GM18909 (cell line): ENCODE data around the gene BZW2.
"Not testable (repeated sequence)": the region's sequence is repeated elsewhere in the genome, so short reads cannot be mapped to it uniquely, and the experiment has no call there.

Experiments
- ATAC-seq: cut with Tn5 transposase; IDR thresholded peaks from one replicate; pipeline ENCODE4 v1.9.1; 2021; ENCODE audit warnings: mild to moderate bottlenecking; ENCODE audit not compliant: unreplicated experiment, poor library complexity

BZW2 gene

DNA sequence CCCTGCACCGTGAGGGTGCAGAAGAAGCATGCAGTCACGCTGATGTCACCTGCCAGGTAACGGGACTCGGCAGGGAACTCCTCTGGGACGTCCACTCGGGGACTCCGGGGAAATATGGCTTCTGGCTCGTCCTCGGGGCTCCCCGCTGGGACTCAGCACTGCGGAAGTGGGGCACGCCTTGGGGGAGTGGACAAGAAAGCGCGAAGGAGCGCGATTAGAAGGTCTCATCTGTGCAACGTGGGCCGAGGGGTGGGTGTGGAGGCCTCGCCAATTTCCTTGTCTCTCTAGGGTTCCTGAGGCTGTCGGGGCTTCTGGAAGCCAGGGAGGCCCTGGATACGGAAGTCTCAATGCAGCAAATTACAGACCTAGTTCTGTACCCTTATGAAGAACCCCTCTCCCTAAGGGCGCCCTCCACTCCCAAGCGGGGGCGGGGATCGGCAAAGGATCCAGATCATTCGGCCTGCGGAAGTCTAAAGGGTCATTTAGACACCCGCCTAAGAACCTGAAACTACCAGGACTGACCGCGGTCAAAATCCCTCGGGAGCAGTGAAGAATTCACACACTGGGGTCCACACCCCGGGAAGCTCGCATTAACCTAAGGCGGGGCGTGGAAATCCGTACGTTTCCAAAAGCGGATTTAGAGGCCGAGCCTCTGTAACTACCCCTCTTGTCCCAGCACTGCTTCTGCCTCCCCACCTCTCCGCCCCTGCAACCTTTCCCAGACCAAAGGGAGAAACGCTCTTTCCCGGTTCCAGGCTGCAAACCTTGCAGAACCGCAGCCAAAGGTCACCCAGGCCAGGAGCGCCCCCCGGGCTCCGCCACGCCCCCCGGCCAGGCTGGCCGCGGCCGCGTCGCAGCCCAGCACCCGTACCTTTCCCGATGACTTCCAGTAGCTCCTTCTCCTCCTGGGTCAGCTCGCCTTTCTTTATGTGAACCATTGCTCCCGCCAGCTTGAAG lies 1.1 kb upstream of the BZW2 start:
- ATAC-seq: no peak

DNA sequence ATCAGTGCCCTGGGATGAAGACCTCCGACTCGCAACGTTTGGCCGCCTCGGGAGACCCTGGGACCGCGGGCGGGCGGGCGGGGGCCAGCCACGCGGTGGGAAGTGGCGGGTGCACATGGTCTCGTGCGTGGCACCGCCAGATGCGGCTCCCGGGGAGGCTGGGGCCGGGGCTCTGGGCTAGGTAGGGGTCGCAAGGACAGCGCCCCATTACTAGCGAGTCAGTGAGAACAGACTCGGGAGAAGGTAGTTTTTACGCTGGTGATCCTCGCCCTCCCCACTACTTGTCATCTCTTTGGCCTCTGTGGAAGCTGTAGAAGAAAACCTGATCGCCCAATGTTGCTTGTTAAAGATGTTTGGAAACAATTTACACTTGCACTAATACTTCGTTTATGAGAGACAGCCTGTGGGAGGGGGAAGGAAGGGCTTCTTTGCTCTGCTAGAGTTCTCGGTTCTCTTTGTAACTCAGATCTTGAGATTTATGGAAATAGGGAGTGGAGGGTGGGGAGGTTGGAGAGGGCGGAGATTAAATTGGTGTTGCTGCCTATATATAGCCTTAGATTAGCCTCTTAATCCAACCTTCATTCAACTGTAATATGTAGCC lies 591 bp downstream of the BZW2 start:
- ATAC-seq: no peak

DNA sequence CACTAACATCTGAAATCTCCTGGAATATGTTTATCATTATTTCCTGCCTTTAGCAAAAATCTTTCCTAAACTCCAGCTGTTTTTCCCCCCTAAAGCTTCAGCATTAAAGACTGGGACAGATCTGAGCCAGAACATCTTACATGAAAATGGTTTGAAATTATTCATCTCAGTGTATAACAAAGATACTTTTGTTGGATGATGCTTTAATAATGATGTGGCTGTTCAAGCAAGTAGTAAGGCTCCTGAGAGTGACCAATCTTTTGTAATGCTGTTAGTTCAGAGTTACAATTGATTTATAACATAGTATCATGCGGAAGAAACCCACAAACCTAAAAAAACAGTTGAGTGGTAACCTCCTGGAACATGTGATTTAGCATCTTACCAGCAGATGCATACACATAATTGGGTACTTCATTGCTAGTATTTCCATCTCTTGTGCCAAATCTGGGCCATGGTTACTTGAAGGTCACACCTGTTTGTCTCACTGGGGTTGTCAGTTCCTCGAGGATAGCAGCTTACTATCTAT lies 1.5 kb downstream of the BZW2 start:
- no peak for ATAC-seq

DNA sequence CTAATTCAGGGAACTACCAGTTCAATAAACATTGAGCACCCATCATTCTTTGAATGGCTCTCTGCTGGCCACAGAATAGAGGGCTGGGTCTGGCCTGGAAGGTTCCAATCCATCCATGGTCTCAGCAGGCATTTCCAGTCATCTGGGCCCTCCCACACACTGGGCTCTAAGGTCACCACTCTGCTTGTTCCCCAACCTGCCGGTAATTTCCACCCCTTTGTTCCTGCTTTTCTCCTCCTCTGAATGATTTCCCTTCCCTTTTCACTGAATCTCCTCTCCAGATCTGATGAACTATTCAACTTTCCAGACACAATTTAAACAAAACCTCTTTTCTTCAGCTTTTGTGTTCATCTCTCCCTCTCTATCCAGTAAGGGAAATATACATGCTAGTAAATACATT lies 2.6 kb downstream of the BZW2 start:
- no peak for ATAC-seq

DNA sequence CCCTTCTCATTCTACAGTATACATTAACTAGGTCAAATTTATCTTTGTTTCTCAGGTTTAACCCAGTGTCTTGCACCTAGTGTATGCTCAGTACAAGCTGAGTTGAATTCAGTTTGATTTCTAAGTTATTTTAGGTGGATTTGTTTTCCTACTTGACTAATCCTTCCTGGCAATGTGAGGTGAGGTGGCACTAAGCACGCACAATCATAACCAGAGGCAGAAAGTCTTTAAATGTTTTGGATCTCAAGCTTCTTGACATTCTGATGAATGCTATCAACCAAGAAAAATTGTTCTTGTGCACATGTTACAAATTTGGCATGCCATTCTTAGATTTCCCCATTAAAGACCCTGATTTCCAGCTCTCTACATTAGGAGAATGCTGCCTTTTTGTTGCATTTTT lies 3.2 kb downstream of the BZW2 start:
- ATAC-seq: no peak

DNA sequence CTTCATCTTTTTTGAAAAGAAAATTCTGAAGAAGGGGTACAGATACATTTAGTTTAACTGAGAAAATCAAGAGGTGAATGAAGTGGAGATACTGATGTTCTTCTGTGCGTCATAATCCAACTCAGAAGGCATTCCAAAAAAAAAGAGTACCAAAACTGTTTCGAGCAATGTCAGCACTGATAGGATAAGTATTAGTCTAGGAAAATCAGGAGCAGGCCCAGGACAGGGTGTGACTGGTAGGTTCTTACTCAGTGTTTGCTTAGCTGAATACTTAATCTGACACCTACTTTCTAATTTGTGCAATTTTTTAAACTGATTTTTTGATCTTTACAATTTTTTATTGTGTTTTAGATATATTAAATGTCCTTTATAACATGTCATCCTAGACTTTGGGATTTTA lies 4.3 kb downstream of the BZW2 start:
- no peak for ATAC-seq

DNA sequence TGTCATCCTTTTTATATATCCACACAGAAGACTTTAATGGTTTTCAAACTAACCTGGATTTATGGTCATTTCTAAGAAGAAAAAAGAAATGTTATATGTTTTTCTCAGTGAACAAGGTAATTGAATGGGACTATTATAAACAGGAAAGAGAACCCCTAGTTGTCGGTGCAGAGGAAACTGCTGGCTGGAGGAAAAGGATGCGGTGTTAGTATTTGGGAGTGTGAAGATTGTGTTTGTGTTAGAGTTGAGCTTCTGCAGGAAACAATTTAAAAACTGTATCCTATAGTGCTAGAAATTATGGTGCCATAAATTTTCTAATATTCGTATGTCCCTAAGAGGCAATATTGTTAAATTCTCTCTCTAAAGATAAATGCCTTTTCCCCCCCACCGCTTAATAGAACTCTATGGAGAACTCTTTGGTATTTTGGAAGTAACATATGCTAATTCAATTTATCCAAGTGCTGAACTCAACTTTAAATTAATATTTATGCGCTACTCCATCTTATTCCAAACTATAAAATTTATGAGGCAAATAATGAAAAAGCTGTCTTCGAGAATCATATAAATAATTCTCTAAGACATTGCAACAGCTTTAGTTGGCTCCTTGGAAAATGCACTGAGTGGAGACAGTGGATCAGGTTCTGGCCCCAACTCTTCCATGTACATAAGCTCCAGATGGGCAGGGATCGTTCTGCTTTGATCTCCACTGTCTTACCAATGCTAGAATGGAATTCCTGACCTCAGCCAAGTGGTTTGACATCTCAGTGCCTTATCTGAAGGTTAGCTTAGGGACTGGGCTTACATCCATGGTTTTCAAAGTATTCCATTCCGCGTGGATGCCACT lies 5.6 kb downstream of the BZW2 start:
- no peak for ATAC-seq

DNA sequence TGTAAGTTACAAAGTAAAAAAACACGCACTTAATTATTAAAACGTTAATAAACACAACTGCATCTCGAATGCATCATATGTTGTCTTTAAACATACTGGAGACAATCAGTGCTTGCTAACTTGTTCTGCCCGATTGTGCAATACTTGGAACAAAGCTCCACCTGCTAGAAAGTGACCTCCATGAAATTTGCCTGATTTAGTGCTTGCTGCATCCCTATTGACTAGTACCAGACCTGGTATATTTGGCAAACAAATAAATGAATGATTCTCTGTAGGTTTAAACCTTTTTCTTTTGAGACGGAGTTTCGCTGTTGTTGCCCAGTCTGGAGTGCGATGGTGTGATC lies 6.2 kb downstream of the BZW2 start:
- ATAC-seq: no peak

DNA sequence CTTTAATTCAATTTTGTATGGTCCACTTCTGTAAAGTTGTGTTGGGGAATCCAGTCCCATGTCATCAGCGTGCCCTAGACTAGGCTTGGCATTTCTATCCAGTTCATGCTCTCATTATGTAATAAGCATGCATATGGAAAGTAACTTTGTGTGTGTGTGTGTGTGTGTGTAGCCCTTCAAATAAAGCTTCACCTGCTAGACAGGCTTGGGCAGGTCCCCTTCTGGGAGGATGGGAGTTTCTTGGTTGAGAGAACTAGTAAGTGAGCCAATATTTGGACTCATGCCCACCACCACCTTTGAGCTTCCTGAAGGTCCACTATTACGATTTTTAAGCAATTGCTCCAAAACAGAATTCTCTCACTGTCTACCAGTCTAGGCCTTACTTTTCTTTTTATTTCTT lies 6.9 kb downstream of the BZW2 start:
- no peak for ATAC-seq

DNA sequence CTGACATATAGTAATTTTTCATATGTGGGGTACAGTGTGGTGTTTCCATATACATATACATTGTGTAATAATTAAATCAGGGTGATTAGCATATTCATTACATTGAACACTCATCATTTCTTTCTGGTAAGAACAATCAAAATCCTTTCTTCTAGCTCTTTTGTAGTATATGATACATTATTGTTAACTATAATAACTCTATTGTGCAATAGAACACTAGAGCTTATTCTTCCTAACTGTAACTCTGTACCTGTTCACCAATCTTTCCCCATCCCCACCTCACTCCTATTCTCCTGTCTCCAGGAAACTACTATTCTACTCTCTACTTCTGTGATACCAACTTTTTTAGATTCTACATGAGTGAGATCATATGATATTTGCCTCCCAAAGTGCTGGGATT lies 9.4 kb downstream of the BZW2 start:
- ATAC-seq: no peak

DNA sequence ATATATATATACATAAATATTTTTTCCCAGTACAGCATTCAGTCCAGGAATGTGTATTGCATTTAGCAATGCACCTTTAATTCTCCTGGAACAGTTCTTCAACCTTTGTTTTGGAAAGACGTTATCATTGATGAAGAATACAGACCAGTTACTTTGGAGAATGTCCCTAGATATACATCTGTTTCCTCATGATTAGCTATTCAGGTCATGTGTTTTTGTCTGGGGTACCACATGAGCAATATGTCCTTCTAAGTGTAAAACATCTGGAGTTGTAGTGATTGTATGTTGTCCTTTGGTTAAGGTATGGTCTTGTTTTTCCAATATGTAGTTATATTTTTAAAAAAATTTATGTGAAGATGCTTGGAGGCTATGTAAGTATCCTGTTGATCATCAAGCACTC lies 10.2 kb downstream of the BZW2 start:
- no peak for ATAC-seq

DNA sequence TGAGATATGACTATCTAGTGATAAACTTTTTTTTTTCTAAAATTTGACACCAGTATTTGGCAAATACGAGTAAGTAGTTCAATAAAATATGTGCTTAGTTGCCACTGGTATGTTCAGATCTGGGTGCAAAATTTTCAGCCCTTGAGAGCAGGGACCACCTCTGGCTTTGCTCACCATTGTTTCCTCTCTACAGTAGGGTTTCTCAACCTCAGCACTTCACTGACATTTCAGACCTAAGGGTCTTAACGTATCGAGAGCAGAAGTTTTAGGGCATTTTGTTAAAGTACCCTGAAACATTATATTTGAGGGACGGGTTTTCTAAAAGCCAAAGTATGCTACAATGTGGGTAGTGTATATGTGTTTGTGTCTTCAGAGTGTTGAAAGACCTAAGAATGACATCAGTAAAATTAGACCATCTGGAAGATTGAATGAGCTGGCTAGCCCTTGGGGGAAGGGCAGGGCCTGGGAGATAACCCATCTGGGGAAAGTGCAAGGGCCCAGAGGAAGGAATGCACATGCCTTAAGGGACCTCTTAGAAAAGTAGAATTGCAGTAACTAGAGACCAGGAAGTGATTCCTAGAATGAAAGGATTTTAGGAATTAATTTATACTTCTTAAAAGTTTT lies 11.8 kb downstream of the BZW2 start:
- no peak for ATAC-seq

DNA sequence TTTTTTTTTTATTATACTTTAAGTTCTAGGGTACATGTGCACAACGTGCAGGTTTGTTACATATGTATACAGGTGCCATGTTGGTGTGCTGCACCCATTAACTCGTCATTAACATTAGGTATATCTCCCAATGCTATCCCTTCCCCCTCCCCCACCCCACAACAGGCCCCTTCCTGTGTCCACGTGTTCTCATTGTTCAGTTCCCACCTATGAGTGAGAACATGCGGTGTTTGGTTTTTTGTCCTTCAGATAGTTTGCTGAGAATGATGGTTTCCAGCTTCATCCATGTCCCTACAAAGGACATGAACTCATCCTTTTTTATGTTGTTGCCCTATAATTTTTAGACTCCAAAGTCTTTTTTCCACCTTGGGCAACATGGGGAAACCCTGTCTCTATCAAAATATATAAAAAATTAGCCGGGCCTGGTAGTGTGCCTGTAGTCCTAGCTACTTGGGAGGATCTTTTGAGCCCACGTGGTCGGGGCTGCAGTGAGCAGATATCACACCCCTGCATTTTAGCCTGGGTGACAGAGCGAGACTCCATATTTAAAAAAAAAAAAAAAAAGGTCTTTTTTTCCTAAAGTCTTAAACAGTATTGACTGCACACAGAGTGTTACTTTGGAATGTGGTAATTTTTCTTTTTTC lies 14.0 kb downstream of the BZW2 start:
- ATAC-seq: not testable (repeated sequence)

DNA sequence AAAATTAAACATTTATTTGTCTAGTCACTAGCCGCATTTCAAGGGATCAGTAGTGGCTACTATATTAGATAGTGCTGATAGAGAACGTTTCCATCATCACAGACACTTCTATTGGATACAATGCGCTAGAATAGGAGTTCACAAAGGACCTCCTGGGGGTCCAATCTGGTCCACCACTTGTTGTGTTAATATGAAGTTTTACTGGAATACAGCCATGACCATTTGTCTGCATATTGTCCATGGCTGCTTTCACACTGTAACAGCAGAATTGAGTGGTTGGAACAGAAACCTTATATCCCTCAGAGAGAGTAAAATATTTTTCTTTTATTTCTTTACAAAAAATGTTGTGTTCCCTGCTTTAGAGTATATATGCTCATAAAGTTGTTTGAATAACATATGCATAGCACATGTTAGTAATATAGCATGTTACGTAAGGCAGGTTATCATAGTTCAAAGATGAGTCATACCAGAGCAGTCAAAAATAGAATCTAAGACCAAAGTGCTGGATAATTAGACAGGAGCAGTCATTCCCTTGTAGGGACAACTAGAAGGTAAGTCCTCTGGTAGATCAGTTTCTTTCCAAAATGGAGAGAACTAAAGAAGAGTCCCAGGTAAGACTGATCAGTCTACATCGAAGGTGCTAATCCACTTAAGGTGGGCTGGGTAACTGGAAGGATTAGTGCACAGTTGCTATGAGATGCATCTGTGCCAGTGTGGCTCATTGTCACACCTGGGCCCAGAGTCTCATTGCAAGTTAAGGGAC lies 14.9 kb downstream of the BZW2 start:
- ATAC-seq: no peak

DNA sequence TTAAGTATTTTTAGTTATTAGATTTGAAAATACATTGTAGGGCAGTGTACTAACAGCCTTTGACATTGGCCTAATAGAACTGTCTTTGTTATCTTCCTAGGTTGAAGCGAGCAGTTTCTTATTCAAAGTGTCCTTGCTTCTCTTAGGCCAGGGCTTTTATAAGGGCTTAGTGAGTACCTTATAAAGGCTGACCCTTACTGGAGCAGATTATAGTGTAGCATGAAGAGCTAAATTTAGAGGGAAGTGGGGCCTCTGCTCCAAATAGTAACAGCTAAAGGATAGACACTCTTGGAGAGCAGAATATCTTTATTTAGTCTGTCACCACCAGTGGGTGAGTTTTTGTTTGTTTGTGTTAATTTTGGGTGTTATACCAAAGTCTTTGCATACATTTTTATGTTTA lies 15.9 kb downstream of the BZW2 start:
- ATAC-seq: no peak

DNA sequence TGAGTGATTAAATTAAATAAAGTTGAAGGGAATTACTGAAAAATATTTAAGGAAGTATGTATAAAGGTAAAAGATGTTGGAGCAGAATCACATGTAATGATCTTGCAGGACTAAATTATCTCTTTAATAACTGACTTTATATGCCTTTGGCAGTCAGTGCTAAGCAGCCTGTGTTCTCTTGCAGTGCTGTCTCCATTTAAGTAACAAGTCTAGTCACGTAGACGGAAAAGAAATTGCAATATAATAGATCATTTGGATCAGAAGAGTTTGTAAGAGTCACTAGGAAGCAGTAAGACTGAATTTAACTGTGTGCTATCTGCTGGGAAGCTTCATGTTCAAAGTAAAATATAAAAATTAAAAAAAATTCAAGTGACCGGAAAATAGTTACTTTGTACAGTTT lies 21.4 kb downstream of the BZW2 start:
- no peak for ATAC-seq

DNA sequence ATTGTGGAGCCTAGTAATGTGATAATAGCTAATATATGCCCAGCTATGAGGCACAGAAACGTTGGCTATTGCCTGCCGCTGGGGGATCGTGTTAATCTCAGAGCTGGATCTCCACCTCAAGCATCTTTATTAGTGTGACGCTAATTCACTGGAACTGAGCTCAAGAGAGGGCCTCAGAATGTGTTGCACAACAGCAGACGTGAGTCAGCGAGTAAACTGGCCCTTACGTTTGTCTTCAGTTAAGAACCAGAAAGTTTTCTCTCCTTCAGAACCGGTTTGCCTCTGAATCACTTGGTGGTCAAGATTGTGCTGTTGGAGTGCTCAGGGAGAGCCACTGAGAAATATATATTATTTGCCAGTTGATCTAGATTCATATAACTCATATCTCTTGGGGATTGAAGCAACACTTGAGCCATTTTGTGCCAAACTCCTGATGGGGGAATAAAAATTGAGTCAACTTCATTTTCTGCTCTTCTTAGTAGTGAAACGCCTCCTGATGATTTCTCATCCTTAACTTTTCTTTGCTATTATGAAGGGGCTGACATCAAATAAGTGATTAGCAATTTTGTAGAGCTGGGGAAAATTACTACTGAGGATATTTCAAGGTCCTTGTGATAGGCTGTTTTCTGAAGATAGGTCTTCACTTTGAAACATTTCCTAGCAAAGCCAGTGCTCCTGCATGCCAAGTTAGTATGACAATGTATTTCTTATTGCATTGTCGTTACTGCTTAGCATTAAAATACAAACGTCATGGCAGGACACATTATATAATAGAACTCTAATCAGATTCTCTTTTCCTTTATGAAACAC lies 22.3 kb downstream of the BZW2 start:
- no peak for ATAC-seq

DNA sequence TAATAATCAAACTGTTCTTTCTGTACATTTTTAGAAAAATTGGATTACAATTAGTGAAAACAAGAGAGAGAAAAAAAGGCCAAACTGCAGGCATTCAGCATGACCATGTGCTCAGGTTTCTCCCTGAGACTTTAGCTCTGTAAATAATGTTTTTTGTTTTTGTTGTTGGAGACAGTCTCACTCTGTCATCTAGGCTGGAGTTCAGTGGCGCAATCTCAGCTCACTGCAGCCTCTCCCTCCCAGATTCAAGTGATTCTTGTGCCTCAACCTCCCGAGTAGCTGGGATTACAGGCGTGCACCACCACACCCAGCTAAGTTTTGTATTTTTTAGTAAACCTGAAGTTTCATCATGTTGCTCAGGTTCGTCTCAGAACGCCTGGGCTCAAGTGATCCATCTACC lies 23.0 kb downstream of the BZW2 start:
- ATAC-seq: no peak
